Stimulated activated CD8-positive, alpha-beta memory T cell treated with anti-CD3 and anti-CD28 coated beads, Interleukin-2, amount 100 ng/mL, for 48 hours (primary cell): Measurements from ENCODE around the gene IDE.

Experiments used
- DNase-seq, 2 donors: peaks; one replicate each; pipeline ENCODE4 v3.0.0-alpha.2; 2020; ENCODE audit warnings: low read depth in 2 of 2

Gene IDE

GRCh38 chr10:92567952-92568600, 5.8 kb downstream of the IDE start:
- DNase-seq, result no peak

- DNase-seq, result no peak
Observed at GRCh38 chr10:92562424-92562823, 11.5 kb downstream of the IDE start.

GRCh38 chr10:92559046-92559445, 14.8 kb downstream of the IDE start:
- no peak for DNase-seq

- no peak for DNase-seq
Observed at GRCh38 chr10:92553959-92554358, 19.9 kb downstream of the IDE start.

- no peak for DNase-seq
Observed at GRCh38 chr10:92552310-92552709, 21.6 kb downstream of the IDE start.

GRCh38 chr10:92550924-92551323, 23.0 kb downstream of the IDE start:
- no peak for DNase-seq

GRCh38 chr10:92547676-92548075, 26.2 kb downstream of the IDE start:
- no peak for DNase-seq

- no peak for DNase-seq
Observed at GRCh38 chr10:92545556-92545955, 28.3 kb downstream of the IDE start.

GRCh38 chr10:92544296-92544695, 29.6 kb downstream of the IDE start:
- DNase-seq, result no peak

GRCh38 chr10:92542458-92542857, 31.4 kb downstream of the IDE start:
- DNase-seq, result no peak

GRCh38 chr10:92541583-92541982, 32.3 kb downstream of the IDE start:
- no peak for DNase-seq

GRCh38 chr10:92538231-92538958, 35.5 kb downstream of the IDE start:
- no peak for DNase-seq

- DNase-seq, result no peak
Observed at GRCh38 chr10:92530891-92531535, 42.9 kb downstream of the IDE start.

GRCh38 chr10:92530421-92530820, 43.5 kb downstream of the IDE start:
- no peak for DNase-seq

- DNase-seq, result no peak
Observed at GRCh38 chr10:92527716-92528115, 46.2 kb downstream of the IDE start.

GRCh38 chr10:92523639-92524038, 50.3 kb downstream of the IDE start:
- DNase-seq, result no peak

GRCh38 chr10:92517034-92517655, 56.7 kb downstream of the IDE start:
- DNase-seq, result peak; percentile 25 to 36

GRCh38 chr10:92508866-92509265, 65.0 kb downstream of the IDE start:
- DNase-seq, result no peak

GRCh38 chr10:92506336-92506735, 67.6 kb downstream of the IDE start:
- no peak for DNase-seq

- no peak for DNase-seq
Observed at GRCh38 chr10:92505044-92505443, 68.8 kb downstream of the IDE start.

GRCh38 chr10:92502296-92502808, 71.5 kb downstream of the IDE start:
- no peak for DNase-seq

- no peak for DNase-seq
Observed at GRCh38 chr10:92493362-92493761, 80.5 kb downstream of the IDE start.
